ENCODE results near the gene GRM7.

The GRM7 gene

GRCh38 chr3:6985848-6986247 lies 124.9 kb downstream of the GRM7 start:
- DNase-seq: no peak

GRCh38 chr3:6989608-6990291 lies 128.8 kb downstream of the GRM7 start:
- no peak for DNase-seq

- no peak for DNase-seq
These were observed 133.3 kb downstream of the GRM7 start for GRCh38 chr3:6994081-6994668.

- peak; percentile 0 for DNase-seq
These were observed 139.6 kb downstream of the GRM7 start for GRCh38 chr3:7000501-7000900.

DNA sequence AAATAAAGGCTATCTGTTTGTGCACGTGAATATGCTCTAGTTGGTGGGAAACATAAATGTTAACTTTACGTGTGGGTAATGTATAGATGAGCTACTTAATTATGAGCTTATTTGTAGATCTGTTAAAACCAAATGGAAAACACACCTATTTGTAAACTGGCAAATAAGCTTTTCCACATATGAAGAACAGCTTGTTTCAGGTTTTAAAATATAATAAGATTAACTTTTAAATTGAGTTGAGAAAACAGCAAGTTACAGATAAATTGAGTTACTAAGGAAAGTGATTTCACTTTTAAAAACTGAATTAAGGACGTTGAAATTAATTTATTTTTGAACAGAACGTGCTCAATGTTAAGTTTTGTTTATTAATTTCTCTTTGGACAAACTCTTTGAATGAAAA lies 140.5 kb downstream of the GRM7 start:
- no peak for DNase-seq

DNA sequence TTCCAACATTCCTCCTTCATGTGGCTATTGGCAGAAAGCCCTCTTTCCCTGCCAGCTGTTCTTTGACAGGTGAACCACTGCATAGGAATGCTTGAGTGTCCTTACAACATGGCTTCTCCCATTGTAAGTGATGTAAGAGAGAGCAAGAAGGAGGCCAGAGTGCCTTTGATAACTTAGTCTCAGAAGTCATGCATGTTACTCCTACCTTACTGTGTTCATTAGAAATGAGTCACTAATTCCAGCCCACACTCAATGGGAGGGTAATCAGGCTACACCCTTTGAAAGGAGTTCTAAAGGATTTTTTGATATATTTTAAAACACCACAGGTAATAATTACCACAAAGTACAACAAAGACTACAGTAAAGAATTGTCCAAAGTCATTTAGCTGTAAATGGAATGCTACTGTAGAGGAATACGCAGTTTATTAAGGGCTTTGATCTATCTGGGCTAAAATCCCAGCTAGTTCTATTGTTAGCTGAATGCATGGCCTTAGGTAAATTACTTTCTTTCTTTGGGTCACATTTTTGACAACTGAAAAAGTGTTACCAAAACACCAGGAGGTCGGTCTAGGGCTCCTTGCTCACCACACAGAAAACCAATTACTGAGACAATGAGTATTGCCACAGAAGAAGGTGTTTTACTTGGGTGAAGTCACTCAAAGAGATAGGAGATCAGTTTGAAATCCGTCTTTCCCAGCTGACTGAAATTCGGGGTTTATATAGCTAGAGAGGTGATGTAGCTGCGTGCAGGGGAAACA lies 154.9 kb downstream of the GRM7 start:
- no peak for DNase-seq

GRCh38 chr3:7025581-7026300 lies 164.8 kb downstream of the GRM7 start:
- DNase-seq: no peak

DNA sequence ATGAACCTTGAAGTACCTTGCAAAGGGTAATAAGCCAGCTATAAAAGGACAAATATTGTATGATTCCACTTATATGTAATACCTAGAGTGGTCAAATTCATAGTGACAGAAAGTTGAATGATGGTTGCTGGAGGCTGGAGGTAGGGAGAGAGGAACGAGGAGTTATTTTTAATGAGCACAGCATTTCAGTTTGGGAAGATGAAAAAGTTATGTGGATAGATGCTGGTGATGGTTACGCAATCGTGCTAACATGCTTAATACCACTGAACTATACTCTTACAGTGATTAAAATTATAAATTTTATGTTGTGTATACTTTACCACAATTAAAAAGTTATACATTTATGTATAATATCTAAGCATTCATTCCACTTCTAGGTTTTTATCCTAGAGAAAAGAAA lies 168.6 kb downstream of the GRM7 start:
- DNase-seq: no peak

GRCh38 chr3:7038394-7038793 lies 177.5 kb downstream of the GRM7 start:
- no peak for DNase-seq

GRCh38 chr3:7062714-7063113 lies 201.8 kb downstream of the GRM7 start:
- DNase-seq: no peak

DNA sequence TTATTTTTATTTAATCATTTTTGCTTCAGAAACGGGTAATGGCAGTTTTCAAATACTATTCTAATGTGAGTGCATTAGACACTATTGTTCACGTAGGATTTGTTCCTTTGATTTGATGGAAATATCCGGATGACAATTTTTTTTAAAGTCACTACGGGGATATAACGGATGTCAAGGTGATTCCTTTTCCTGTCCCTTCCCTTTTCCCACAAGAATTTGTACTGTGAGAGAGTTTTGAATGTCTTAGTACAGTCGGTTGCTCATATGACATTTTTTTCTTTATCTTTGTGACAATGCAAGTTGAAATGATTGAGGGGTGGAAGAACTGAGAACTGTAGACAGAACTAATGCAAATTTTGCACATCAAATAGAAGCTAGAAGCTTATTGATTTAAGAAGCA lies 209.5 kb downstream of the GRM7 start:
- DNase-seq: no peak

DNA sequence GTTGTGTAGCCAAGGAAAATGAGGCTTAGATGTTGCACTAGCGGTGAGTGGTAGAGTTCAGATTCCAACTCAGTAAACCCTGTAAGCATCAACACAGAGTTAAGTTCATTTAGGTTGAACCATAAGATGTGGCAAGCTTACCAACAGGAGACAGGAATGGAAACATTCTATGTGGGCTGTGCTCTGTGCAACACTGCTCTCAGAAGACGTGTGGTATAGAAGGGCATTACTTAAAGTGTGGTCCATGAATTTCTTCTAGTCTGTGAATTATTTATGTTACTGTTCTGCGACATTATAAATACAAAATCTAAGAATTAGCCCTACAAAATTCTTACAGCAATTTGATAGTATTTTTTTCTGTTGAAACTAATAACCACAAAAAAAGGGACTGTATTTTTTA lies 213.3 kb downstream of the GRM7 start:
- DNase-seq: no peak

- no peak for DNase-seq
These were observed 214.2 kb downstream of the GRM7 start for GRCh38 chr3:7075117-7075516.

DNA sequence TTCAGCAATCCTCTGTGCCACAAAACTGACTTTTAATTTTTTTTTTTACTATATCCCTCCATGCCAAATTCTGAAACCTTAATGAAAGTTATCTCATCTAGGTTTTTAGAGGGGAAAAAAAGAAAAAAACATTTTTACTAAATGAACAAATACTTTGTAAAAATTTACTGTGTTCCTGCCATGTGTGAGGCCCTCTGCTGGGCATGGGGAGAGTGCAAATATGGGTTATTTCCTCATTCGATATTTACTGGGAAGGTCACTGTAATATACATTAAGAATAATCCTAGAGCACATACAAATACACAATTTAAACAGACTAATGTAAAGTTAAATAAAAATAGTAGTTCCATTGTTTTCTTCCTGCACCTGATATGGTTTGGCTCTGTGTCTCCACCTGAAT lies 215.0 kb downstream of the GRM7 start:
- DNase-seq: no peak

DNA sequence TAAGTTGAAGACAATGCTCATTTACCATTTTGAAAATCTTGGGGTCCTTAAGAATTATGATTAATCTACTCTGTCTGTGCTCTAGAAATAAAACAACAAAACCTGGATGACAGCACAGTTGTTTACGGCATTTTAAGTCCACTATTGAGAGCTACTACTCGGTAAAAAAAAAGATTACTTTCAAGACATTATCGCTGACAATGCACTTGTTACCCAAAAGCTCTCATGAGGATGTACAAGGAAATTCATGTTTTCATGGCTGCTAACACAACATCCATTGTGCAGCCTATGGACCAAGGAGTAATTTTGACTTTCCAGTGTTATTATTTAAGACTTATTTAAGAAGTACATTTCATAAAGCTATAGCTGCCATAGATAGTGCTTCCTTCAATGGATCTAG lies 221.3 kb downstream of the GRM7 start:
- no peak for DNase-seq

DNA sequence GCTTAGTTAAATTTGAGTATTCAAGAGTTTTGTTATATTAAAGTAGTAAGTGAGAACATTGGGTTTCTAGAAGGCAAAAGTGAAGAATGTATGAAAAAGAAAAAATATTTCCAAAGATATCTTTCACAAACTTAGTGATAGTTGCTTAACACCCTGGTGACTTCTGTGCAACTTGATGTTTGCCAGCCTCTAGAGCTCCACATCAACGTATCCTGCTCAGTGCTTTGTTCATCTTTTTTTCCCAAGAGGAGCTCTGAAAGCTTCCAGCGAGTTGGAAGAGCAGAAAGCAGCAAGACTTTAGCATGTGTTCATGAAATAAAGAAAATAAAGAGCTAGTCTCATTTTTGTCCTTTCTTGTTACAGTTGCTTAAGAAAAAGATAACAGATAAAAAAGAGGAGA lies 225.5 kb downstream of the GRM7 start:
- DNase-seq: no peak

DNA sequence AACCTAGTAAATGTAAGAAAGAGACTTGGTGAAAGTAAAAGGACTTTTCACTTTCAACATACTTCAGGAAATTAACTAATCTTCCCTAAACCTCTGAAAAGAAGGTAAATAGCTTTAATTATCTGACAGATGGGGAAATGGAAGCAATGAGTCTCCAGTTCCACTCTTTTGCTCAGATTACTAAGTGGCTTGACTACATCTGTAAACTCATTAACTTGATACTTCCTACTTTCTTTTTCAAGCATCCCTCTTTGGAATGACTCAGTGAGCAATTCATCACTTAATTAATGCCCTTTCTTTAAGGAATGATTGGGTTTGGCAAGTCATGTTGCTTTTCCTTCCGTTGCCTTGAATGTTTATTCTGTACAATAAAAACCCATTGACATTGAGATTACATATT lies 234.2 kb downstream of the GRM7 start:
- no peak for DNase-seq

DNA sequence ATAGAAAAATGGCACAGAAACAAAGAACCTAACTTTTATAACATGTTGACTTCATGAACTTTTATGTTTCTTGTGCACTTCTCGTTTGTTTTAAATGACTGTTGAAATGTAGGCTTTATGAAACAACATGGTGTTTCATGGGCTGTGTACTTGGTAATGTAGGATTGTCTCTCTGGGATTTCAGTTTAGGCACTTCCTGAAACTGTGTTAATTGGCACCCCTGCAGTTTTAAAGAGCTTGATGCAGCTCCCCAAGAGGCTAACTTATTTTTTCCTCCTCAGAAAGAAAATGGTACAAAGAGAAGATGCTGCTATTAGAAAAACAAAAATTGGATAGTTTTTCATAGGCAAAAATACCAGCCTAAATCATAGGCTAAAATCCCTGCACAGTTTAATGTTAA lies 239.2 kb downstream of the GRM7 start:
- DNase-seq: no peak

DNA sequence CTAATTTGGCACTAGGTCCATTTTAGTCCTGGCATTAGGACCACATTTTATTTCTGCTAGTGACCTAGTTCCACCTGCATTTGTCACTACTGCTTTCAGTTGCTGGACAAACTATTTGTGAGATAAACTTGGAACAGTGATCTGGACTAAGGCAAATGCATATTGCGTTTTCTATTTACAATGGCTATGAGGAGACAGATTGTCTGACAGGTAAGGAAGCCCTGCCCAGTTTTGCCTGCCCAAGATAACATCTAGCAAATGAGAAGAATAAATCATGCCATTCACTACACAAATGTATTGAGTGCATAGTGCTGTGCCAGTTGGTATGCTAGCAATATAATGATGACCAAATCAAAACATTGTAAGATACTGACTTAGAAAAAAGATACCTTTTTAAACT lies 245.7 kb downstream of the GRM7 start:
- no peak for DNase-seq

- no peak for DNase-seq
These were observed 251.7 kb downstream of the GRM7 start for GRCh38 chr3:7112523-7113056.

- no peak for DNase-seq
These were observed 283.9 kb downstream of the GRM7 start for GRCh38 chr3:7144697-7145308.

GRCh38 chr3:7146529-7146928 lies 285.6 kb downstream of the GRM7 start:
- no peak for DNase-seq

GRCh38 chr3:7158516-7158915 lies 297.6 kb downstream of the GRM7 start:
- DNase-seq: no peak
